Cardiac muscle cell (in vitro differentiated cells and primary cell): Measurements from ENCODE around the gene SPX. TPM values are rescaled to one million over a fixed set of nuclear protein-coding genes. Genes with fewer than 3 reads are reported as not detected.

Experiments
- DNase-seq, 2 donors: peaks; one replicate each; pipeline versions ENCODE4 v3.0.0 to v3.0.0-alpha.2; 2010 to 2017; ENCODE audit warnings: low read depth in 1 of 2, low spot score in 1 of 2
- H3K27ac ChIP-seq: fragments of 200-600 bp; sonication (generic); 2 replicates; pipeline ENCODE4 v1.5.1; 2016
- H3K27me3 ChIP-seq: fragments of 200-600 bp; sonication (generic); 2 replicates; pipeline ENCODE4 v1.6.0; 2016; ENCODE audit warnings: control low read depth
- H3K36me3 ChIP-seq: fragments of 200-600 bp; sonication (generic); 2 replicates; pipeline ENCODE4 v1.5.1; 2016; ENCODE audit warnings: control low read depth
- H3K4me1 ChIP-seq: fragments of 200-600 bp; sonication (generic); 2 replicates; pipeline ENCODE4 v1.8.1; 2017; ENCODE audit warnings: low read depth, mild to moderate bottlenecking, mixed run types
- H3K4me3 ChIP-seq: fragments of 200-600 bp; sonication (generic); 2 replicates; pipeline ENCODE4 v1.5.1; 2016; ENCODE audit warnings: mild to moderate bottlenecking
- H3K9me3 ChIP-seq: fragments of 200-600 bp; sonication (generic); 2 replicates; pipeline ENCODE4 v1.5.1; 2017; ENCODE audit warnings: low read depth, mild to moderate bottlenecking, control low read depth
- CTCF ChIP-seq: IDR thresholded peaks from 2 replicates; pipeline ENCODE4 v1.5.1; 2012; ENCODE audit warnings: low read depth, mild to moderate bottlenecking, low read length
- polyA plus RNA-seq: library from polyadenylated mRNA; unstranded; fragments of >200 nt; fragmentation: Nextera tagmentation; extraction: Ambion mirVana; gene quantifications from 2 replicates; pipeline ENCODE4 v1.2.1, GENCODE V29; 2016
- total RNA-seq: library from RNA; depleted of rRNA; stranded (reverse); fragments of >200 nt; gene quantifications from 2 replicates; pipeline ENCODE4 v1.2.3, GENCODE V29; 2016

SPX gene
- total and polyA plus RNA-seq, 2 experiments from 2014 or later, result 2.4 to 3.0 TPM

- H3K9me3 ChIP-seq, result no peaks in the 10 kb centered on the region
- DNase-seq, result no peak
- H3K36me3 ChIP-seq, result no peaks in the 10 kb centered on the region
- TF ChIP-seq CTCF, result no peak
- H3K27ac ChIP-seq, result no peak overlapping the region
- H3K4me1 ChIP-seq, result peaks cover 5% of the 10 kb centered on the region
- no peak overlapping the region for H3K4me3 ChIP-seq
- H3K27me3 ChIP-seq, result peaks cover 20% of the 10 kb centered on the region
Observed at GRCh38 chr12:21523148-21523547, 2.9 kb upstream of the SPX start.

GRCh38 chr12:21526721-21527345 is 737 bp downstream of the SPX start:
- Histone ChIP-seq H3K36me3 (no peaks in the 10 kb centered on the region), H3K4me3 (peak overlapping the region; percentile 71), H3K27ac (no peak overlapping the region), H3K4me1 (peaks cover 14% of the 10 kb centered on the region), H3K9me3 (no peaks in the 10 kb centered on the region), H3K27me3 (peaks cover 57% of the 10 kb centered on the region)
- TF ChIP-seq CTCF, result no peak
- DNase-seq, result no peak

GRCh38 chr12:21527451-21528180 is 1.5 kb downstream of the SPX start:
- no peaks in the 10 kb centered on the region for H3K9me3 ChIP-seq
- TF ChIP-seq CTCF, result no peak
- H3K4me3 ChIP-seq, result peak overlapping the region; percentile 71
- peaks cover 65% of the 10 kb centered on the region for H3K27me3 ChIP-seq
- H3K36me3 ChIP-seq, result no peaks in the 10 kb centered on the region
- no peak overlapping the region for H3K27ac ChIP-seq
- peaks cover 14% of the 10 kb centered on the region for H3K4me1 ChIP-seq
- peak; percentile 58 to 83 for DNase-seq

- Histone ChIP-seq H3K27me3 (peaks cover 74% of the 10 kb centered on the region), H3K4me1 (peaks cover 14% of the 10 kb centered on the region), H3K27ac (no peak overlapping the region), H3K36me3 (no peaks in the 10 kb centered on the region), H3K9me3 (no peaks in the 10 kb centered on the region), H3K4me3 (no peak overlapping the region)
- peak in 1 of 2 donors; percentile 25 for DNase-seq
- TF ChIP-seq CTCF, result no peak
Observed at GRCh38 chr12:21528953-21529352, 2.9 kb downstream of the SPX start.

- H3K27ac ChIP-seq, result no peak overlapping the region
- peaks cover 74% of the 10 kb centered on the region for H3K27me3 ChIP-seq
- H3K4me3 ChIP-seq, result no peak overlapping the region
- H3K9me3 ChIP-seq, result no peaks in the 10 kb centered on the region
- H3K36me3 ChIP-seq, result no peaks in the 10 kb centered on the region
- TF ChIP-seq CTCF, result no peak
- no peak for DNase-seq
- H3K4me1 ChIP-seq, result peaks cover 14% of the 10 kb centered on the region
Observed at GRCh38 chr12:21529456-21529855, 3.4 kb downstream of the SPX start.
